HCT116 (cell line): Measurements from ENCODE around the gene LRP1B. TPM values are rescaled to one million over a fixed set of nuclear protein-coding genes. Genes with fewer than 3 reads are reported as not detected.

Experiments
- ATAC-seq: fragments of 200-7000 bp; cut with Tn5 transposase; 2 replicates; pipeline ENCODE4 v1.9.1; 2020; ENCODE audit warnings: mild to moderate bottlenecking, moderate library complexity
- BruUV-seq: library from RNA; stranded (reverse); fragments of 400-500 nt; replicated peaks from 2 replicates; lab custom pipeline; 2021; lab: Mats Ljungman, UMichigan
- CTCF ChIA-PET: fragments of 300-600 bp; sonication (Branson Sonifier 250); formaldehyde crosslinking; loops from one replicate; lab custom pipeline; 2021; ENCODE audit warnings: antibody characterized with exemption; lab: Charles Lee
- POLR2A ChIA-PET: fragments of 300-600, 350-600 bp; sonication (Branson Sonifier 250); formaldehyde crosslinking; loops from one replicate; lab custom pipeline; 2021; ENCODE audit warnings: antibody characterized with exemption; lab: Charles Lee
- RAD21 ChIA-PET, 2 experiments: fragments of 300-600 bp; sonication (Branson Sonifier 250); formaldehyde crosslinking; loops; one replicate each; lab custom pipeline; 2023; ENCODE audit warnings: low total read pairs in 2 of 2; ENCODE audit not compliant: uncharacterized antibody in 2 of 2, unreplicated experiment in 2 of 2, low non-redundant PET in 1 of 2; lab: Charles Lee
- DNase-seq: peaks from one replicate; pipeline ENCODE4 v3.0.0-alpha.2; 2010; ENCODE audit warnings: low read depth, low spot score
- H2AFZ ChIP-seq: fragments of 200-600 bp; shearing (Covaris generic), sonication (generic); 2 replicates; pipeline ENCODE4 v1.6.1; 2017; ENCODE audit warnings: low read depth, mixed run types, mixed read lengths, antibody characterized with exemption, low read length; ENCODE audit not compliant: poor library complexity, severe bottlenecking
- H3K27ac ChIP-seq: 2 replicates; pipeline ENCODE4 v1.5.1; 2012; ENCODE audit warnings: low read depth, low read length
- H3K27me3 ChIP-seq: fragments of 200-600 bp; sonication (generic); 2 replicates; pipeline ENCODE4 v1.6.1; 2016; ENCODE audit warnings: mixed run types, low read length, mixed read lengths; ENCODE audit not compliant: insufficient read depth
- H3K36me3 ChIP-seq, 2 experiments: fragments of 200-500 bp in 1 of 2; fragments of 200-600 bp in 1 of 2; sonication (Bioruptor generic) in 1 of 2; sonication (generic) in 1 of 2; 2 replicates each; pipeline versions ENCODE4 v1.5.1 to v1.6.1; 2014 to 2016; ENCODE audit warnings: low read length in 2 of 2, inconsistent platforms in 1 of 2, mixed read lengths in 1 of 2, mixed run types in 1 of 2; ENCODE audit not compliant: insufficient read depth in 2 of 2, control insufficient read depth in 1 of 2
- H3K4me1 ChIP-seq, 2 experiments: fragments of 200-600 bp in 1 of 2; sonication (generic) in 1 of 2; 2 replicates each; pipeline versions ENCODE4 v1.5.1 to v1.6.1; 2012 to 2017; ENCODE audit warnings: low read length in 2 of 2, inconsistent platforms in 1 of 2, mild to moderate bottlenecking in 1 of 2, mixed read lengths in 1 of 2, mixed run types in 1 of 2, moderate library complexity in 1 of 2; ENCODE audit not compliant: insufficient read depth in 2 of 2, control insufficient read depth in 1 of 2
- H3K4me2 ChIP-seq: fragments of 200-600 bp; sonication (generic); 2 replicates; pipeline ENCODE4 v1.6.1; 2017; ENCODE audit warnings: mixed run types, low read length, mixed read lengths
- H3K4me3 ChIP-seq, 2 experiments: fragments of 200-600 bp in 1 of 2; sonication (generic) in 1 of 2; replicated peaks in 1 of 2; 2 replicates each; pipeline ENCODE4 v1.5.1; 2011 to 2016; ENCODE audit warnings: low read length in 2 of 2, control low read depth in 1 of 2, low read depth in 1 of 2, mild to moderate bottlenecking in 1 of 2, mixed read lengths in 1 of 2, mixed run types in 1 of 2
- H3K79me2 ChIP-seq: fragments of 200-600 bp; sonication (generic); 2 replicates; pipeline ENCODE4 v1.6.1; 2017; ENCODE audit warnings: mild to moderate bottlenecking, mixed run types, low read length, moderate library complexity, mixed read lengths; ENCODE audit not compliant: insufficient read depth
- H3K9ac ChIP-seq: fragments of 200-600 bp; sonication (generic); 2 replicates; pipeline ENCODE4 v1.6.1; 2016; ENCODE audit warnings: low read length, mixed read lengths
- H3K9me2 ChIP-seq: fragments of 200-600 bp; sonication (generic), shearing (Covaris generic); 2 replicates; pipeline ENCODE4 v1.6.1; 2017; ENCODE audit warnings: mixed run types, mild to moderate bottlenecking, moderate library complexity; ENCODE audit not compliant: insufficient read depth
- H3K9me3 ChIP-seq, 2 experiments: fragments of 200-500 bp in 1 of 2; fragments of 200-600 bp in 1 of 2; sonication (Bioruptor generic) in 1 of 2; sonication (generic) in 1 of 2; 2 replicates each; pipeline ENCODE4 v1.6.1; 2014 to 2017; ENCODE audit warnings: low read length in 2 of 2, mixed read lengths in 2 of 2, inconsistent platforms in 1 of 2, low read depth in 1 of 2, mild to moderate bottlenecking in 1 of 2, mixed run types in 1 of 2, moderate library complexity in 1 of 2; ENCODE audit not compliant: control insufficient read depth in 1 of 2, insufficient read depth in 1 of 2
- H4K20me1 ChIP-seq: fragments of 200-600 bp; sonication (generic), shearing (Covaris generic); 2 replicates; pipeline ENCODE4 v1.6.1; 2017; ENCODE audit warnings: mixed run types, mild to moderate bottlenecking, moderate library complexity; ENCODE audit not compliant: insufficient read depth
- CEBPB ChIP-seq: IDR thresholded peaks from 2 replicates; pipeline ENCODE4 v1.6.1; 2012; ENCODE audit warnings: low read depth
- FOSL1 ChIP-seq: IDR thresholded peaks from 2 replicates; pipeline ENCODE4 v1.6.1; 2012; ENCODE audit warnings: low read depth
- POLR2A ChIP-seq: IDR thresholded peaks from 2 replicates; pipeline ENCODE4 v1.7.0; 2011; ENCODE audit warnings: borderline replicate concordance; ENCODE audit not compliant: insufficient read depth, insufficient read length; ENCODE audit errors: extremely low read depth
- POLR2AphosphoS5 ChIP-seq: IDR thresholded peaks from 2 replicates; pipeline ENCODE4 v1.6.1; 2011; ENCODE audit warnings: mild to moderate bottlenecking, low read depth, low read length, moderate library complexity
- REST ChIP-seq: IDR thresholded peaks from 2 replicates; pipeline ENCODE4 v1.6.1; 2012; ENCODE audit warnings: low read depth
- SP1 ChIP-seq: IDR thresholded peaks from 2 replicates; pipeline ENCODE4 v1.6.1; 2012; ENCODE audit warnings: low read depth
- SRF ChIP-seq: IDR thresholded peaks from 2 replicates; pipeline ENCODE4 v1.6.1; 2012; ENCODE audit warnings: low read depth
- TCF7L2 ChIP-seq: IDR thresholded peaks from 2 replicates; pipeline ENCODE4 v1.7.0; 2011; ENCODE audit warnings: borderline replicate concordance, inconsistent platforms; ENCODE audit not compliant: insufficient read depth, insufficient read length; ENCODE audit errors: extremely low read depth
- intact Hi-C: fragments of 100-400 bp; cut with micrococcal nuclease; formaldehyde crosslinking; loops from 2 replicates; pipeline ENCODE4 v1.10.0; 2022
- total RNA-seq: library from RNA; stranded (reverse); gene quantifications from one replicate; pipeline ENCODE4 v1.2.1, GENCODE V29; 2021; ENCODE audit not compliant: unreplicated experiment
- TF ChIP-seq, protein P1 (sequence below): IDR thresholded peaks from 2 replicates; pipeline ENCODE4 v1.6.1; 2012

LRP1B gene
- total RNA-seq, 1 experiment from 2014 or later: 0.34 TPM

GRCh38 chr2:141699573-141699972 is 431.2 kb downstream of the LRP1B start:
- Histone ChIP-seq H3K4me1 (no peaks in the 10 kb centered on the region), H3K27ac (no peak overlapping the region), H3K9me3 (no peaks in the 10 kb centered on the region), H3K9me2 (no peaks in the 10 kb centered on the region), H3K9ac (no peak overlapping the region), H3K4me2 (no peak overlapping the region), H4K20me1 (no peaks in the 10 kb centered on the region), H3K4me3 (no peak overlapping the region), H3K79me2 (no peaks in the 10 kb centered on the region), H3K27me3 (no peaks in the 10 kb centered on the region), H2AFZ (no peak overlapping the region), H3K36me3 (no peaks in the 10 kb centered on the region)
- DNase-seq: no peak
- TF ChIP-seq REST (no peak), POLR2AphosphoS5 (no peak), CEBPB (no peak), SP1 (no peak), POLR2A (no peak), FOSL1 (no peak)
- intact Hi-C loops: no loop called here
- no peak for ATAC-seq
- ChIA-PET RAD21 (no interaction called here), CTCF (no interaction called here), POLR2A (no interaction called here)
- no TSS peak for BruUV-seq

- no peaks in the 10 kb centered on the region for H4K20me1 ChIP-seq
- intact Hi-C loops: no loop called here
- TF ChIP-seq, protein P1, sequence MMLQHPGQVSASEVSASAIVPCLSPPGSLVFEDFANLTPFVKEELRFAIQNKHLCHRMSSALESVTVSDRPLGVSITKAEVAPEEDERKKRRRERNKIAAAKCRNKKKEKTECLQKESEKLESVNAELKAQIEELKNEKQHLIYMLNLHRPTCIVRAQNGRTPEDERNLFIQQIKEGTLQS: no peak
- no peak for TF ChIP-seq SRF
- no peak for TF ChIP-seq CEBPB
- TF ChIP-seq TCF7L2: no peak
- no peak for TF ChIP-seq POLR2AphosphoS5
- no peak for TF ChIP-seq SP1
- H3K9me2 ChIP-seq: no peaks in the 10 kb centered on the region
- RAD21 ChIA-PET: no interaction called here
- H2AFZ ChIP-seq: no peak overlapping the region
- no peak for DNase-seq
- H3K9me3 ChIP-seq: no peaks in the 10 kb centered on the region
- H3K79me2 ChIP-seq: no peaks in the 10 kb centered on the region
- no peak for ATAC-seq
- H3K9ac ChIP-seq: no peak overlapping the region
- H3K4me2 ChIP-seq: no peak overlapping the region
- BruUV-seq: no TSS peak
- H3K27ac ChIP-seq: no peak overlapping the region
- no peak overlapping the region for H3K4me3 ChIP-seq
- H3K36me3 ChIP-seq: no peaks in the 10 kb centered on the region
- H3K27me3 ChIP-seq: no peaks in the 10 kb centered on the region
- CTCF ChIA-PET: no interaction called here
- POLR2A ChIA-PET: no interaction called here
- H3K4me1 ChIP-seq: no peaks in the 10 kb centered on the region
Measured at GRCh38 chr2:141698500-141698899, 432.3 kb downstream of the LRP1B start.
